Measurements from ENCODE around the gene SUOX.

DNA sequence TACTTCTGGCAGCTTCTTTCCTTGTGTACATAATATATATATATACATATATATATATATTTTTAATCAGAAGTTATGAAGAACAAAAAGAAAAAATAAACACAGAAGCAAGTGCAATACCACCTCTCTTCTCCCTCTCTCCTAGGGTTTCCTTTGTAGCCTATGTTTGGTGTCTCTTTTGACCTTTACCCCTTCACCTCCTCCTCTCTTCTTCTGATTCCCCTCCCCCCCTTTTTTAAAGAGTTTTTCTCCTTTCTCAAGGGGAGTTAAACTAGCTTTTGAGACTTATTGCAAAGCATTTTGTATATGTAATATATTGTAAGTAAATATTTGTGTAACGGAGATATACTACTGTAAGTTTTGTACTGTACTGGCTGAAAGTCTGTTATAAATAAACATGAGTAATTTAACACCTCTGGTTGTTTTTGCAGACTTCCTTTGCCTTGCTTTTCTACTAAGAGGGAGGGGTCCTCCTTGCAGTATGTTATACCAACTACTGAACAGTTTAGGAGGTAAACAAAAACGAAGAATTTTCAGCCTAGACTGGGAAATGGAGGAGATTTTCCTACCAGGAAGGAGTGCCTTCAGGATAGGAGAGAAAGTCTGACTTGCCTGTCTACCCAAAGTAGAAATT, 41.1 kb downstream of the SUOX start:
- no peak for TF ChIP-seq CTCF (IDR thresholded peaks at IDR 0.05; ENCODE audit: poor library complexity)
- no peak for TF ChIP-seq EZH2phosphoT487 (IDR thresholded peaks at IDR 0.05; ENCODE audit: low read depth, severe bottlenecking, unreplicated experiment)
- TF ChIP-seq EZH2 (IDR thresholded peaks at IDR 0.05; ENCODE audit: borderline replicate concordance), result no peak

Data from hepatocyte (in vitro differentiated cells).